Measurements from ENCODE around the gene PARP3.

- TF ChIP-seq REST (IDR thresholded peaks at IDR 0.05; ENCODE audit: low read depth, low read length) (no peak), FOXJ3 (CRISPR knock-in tag; IDR thresholded peaks at IDR 0.05) (no peak)
Observed at GRCh38 chr3:51980253-51980652, 38.1 kb downstream of the PARP3 start.

All from SK-N-SH (cell line).